ENCODE data around the gene AATK. TPM values are rescaled to one million over a fixed set of nuclear protein-coding genes. Genes with fewer than 3 reads are reported as not detected.

Gene AATK
- total RNA-seq, 1 donor from 2014 or later = 0.89 TPM

DNA sequence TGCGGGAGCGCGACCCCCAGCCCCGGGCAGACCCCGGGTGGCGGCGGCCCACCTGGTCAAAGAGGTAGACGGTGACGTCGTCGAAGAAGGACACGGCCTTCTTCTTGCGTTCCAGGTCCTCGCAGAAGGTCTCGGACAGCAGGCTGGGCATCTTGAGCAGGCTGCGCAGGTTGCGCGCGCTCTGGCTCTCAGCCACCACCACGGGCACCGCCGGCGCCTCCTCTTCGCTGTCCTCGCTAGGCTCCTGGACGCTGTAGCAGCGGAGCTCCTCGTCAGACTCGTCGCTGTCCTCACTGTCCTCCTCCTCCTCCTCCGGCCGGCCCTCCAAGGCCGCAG, 45.9 kb downstream of the AATK start:
- H3K27ac Mint-ChIP-seq = no peak overlapping the region
- no peaks in the 10 kb centered on the region for H3K27me3 Mint-ChIP-seq (ENCODE audit: low read depth)
- H3K36me3 Mint-ChIP-seq (ENCODE audit: low read depth) = no peaks in the 10 kb centered on the region
- peaks cover 4% of the 10 kb centered on the region for H3K4me1 Mint-ChIP-seq (ENCODE audit: low read depth)
- no peak for DNase-seq (ENCODE audit: low spot score)
- H3K4me3 Mint-ChIP-seq (ENCODE audit: low read depth) = no peak overlapping the region
- no peaks in the 10 kb centered on the region for H3K9me3 Mint-ChIP-seq
- intact Hi-C loops (cut with micrococcal nuclease) = no loop called here

- peak; percentile 86 for DNase-seq (ENCODE audit: low spot score)
- intact Hi-C loops (cut with micrococcal nuclease) = no loop called here
- H3K4me1 Mint-ChIP-seq (ENCODE audit: low read depth) = peaks cover 4% of the 10 kb centered on the region
- no peaks in the 10 kb centered on the region for H3K36me3 Mint-ChIP-seq (ENCODE audit: low read depth)
- H3K4me3 Mint-ChIP-seq (ENCODE audit: low read depth) = peak overlapping the region; percentile 69
- H3K9me3 Mint-ChIP-seq = no peaks in the 10 kb centered on the region
- H3K27me3 Mint-ChIP-seq (ENCODE audit: low read depth) = no peaks in the 10 kb centered on the region
- H3K27ac Mint-ChIP-seq = peak overlapping the region; percentile 53
Observed at GRCh38 chr17:81119223-81120148, 46.5 kb downstream of the AATK start.

DNA sequence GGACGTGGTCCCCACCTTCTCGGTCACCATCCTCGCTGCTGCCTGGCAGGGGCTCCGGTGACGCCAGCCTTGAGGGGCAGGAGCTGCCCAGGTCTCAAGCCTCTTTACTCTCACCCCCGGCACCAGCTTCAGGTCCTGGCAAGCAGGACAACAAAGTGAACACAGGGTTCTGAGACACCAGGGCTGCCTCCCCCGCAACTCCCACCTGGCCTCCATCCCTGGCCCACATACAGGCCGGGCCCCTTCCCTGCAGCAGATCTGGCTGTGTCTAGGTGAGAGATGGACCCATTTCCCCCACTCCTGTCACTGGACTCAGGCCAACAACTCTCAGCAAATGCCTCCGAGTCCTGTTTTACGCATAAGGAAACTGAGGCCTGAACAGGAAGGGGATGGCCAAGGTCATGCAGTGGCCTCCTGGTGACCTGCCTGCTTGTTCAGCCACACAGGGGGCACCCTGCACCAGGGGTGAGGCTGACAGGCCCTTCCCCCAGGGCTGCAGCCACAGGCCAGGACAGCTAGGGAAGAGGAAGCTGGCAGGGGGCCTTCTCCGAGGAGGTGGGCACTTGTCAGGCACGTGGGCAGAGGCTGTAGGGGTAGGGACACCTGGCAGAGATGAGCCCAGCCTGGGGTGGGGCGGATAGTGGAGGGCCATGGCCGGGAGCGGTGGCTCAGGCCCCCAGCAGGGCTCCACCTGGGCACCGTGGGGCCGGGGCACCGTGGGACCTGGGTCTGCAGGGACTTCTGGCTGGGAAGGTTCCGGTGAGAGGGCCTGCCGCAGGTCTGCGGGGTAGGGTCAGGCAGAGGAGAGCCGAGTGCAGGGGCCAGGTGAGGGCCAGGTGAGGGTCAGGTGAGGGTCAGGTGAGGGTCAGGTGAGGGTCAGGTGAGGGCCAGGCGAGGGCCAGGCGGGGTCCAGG, 47.5 kb downstream of the AATK start:
- peak overlapping the region; percentile 52 for H3K27ac Mint-ChIP-seq
- H3K4me1 Mint-ChIP-seq (ENCODE audit: low read depth) = peaks cover 4% of the 10 kb centered on the region
- H3K9me3 Mint-ChIP-seq = no peaks in the 10 kb centered on the region
- intact Hi-C loops (cut with micrococcal nuclease) = no loop called here
- no peak for DNase-seq (ENCODE audit: low spot score)
- H3K27me3 Mint-ChIP-seq (ENCODE audit: low read depth) = no peaks in the 10 kb centered on the region
- H3K36me3 Mint-ChIP-seq (ENCODE audit: low read depth) = no peaks in the 10 kb centered on the region
- peak overlapping the region; percentile 55 for H3K4me3 Mint-ChIP-seq (ENCODE audit: low read depth)

GRCh38 chr17:81117672-81118198, 48.3 kb downstream of the AATK start:
- no peaks in the 10 kb centered on the region for H3K27me3 Mint-ChIP-seq (ENCODE audit: low read depth)
- peaks cover 4% of the 10 kb centered on the region for H3K4me1 Mint-ChIP-seq (ENCODE audit: low read depth)
- H3K27ac Mint-ChIP-seq = no peak overlapping the region
- no peak overlapping the region for H3K4me3 Mint-ChIP-seq (ENCODE audit: low read depth)
- DNase-seq (ENCODE audit: low spot score) = no peak
- H3K36me3 Mint-ChIP-seq (ENCODE audit: low read depth) = no peaks in the 10 kb centered on the region
- intact Hi-C loops (cut with micrococcal nuclease) = no loop called here
- H3K9me3 Mint-ChIP-seq = no peaks in the 10 kb centered on the region

DNA sequence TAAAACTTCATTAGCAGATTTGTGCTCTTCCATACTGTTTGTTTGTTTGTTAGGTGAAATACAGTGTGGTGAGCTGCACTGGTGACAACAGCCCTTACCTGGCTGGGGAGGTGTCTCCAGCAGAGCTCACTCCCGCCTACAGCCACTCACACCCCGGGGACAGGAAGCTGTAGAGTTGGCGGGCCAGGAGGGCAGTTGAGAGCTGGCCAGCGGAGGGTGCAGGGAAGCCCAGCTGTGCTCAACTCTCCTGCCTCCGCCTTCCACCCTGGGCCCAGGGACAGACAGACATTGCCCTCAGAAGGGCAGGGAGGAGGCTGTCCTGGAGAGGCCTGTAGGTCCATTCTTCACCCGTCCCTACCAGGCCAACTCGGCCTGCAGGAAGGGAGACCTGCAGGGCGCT, 49.3 kb downstream of the AATK start:
- Mint-ChIP-seq H3K4me3 (ENCODE audit: low read depth) (no peak overlapping the region), H3K36me3 (ENCODE audit: low read depth) (no peaks in the 10 kb centered on the region), H3K4me1 (ENCODE audit: low read depth) (peaks cover 4% of the 10 kb centered on the region), H3K27me3 (ENCODE audit: low read depth) (no peaks in the 10 kb centered on the region), H3K9me3 (no peaks in the 10 kb centered on the region), H3K27ac (no peak overlapping the region)
- no peak for DNase-seq (ENCODE audit: low spot score)
- intact Hi-C loops (cut with micrococcal nuclease) = no loop called here

GRCh38 chr17:81115749-81116464, 50.1 kb downstream of the AATK start:
- H3K36me3 Mint-ChIP-seq (ENCODE audit: low read depth) = no peaks in the 10 kb centered on the region

GRCh38 chr17:81115219-81115618, 50.8 kb downstream of the AATK start:
- Mint-ChIP-seq H3K9me3 (no peaks in the 10 kb centered on the region), H3K4me3 (ENCODE audit: low read depth) (no peak overlapping the region), H3K4me1 (ENCODE audit: low read depth) (peaks cover 4% of the 10 kb centered on the region), H3K27me3 (ENCODE audit: low read depth) (no peaks in the 10 kb centered on the region), H3K27ac (no peak overlapping the region), H3K36me3 (ENCODE audit: low read depth) (no peaks in the 10 kb centered on the region)
- DNase-seq (ENCODE audit: low spot score) = no peak
- intact Hi-C loops (cut with micrococcal nuclease) = no loop called here

More at GRCh38 chr17:81115749-81116464, 50.1 kb downstream of the AATK start:
- no peaks in the 10 kb centered on the region for H3K27me3 Mint-ChIP-seq (ENCODE audit: low read depth)
- no peak overlapping the region for H3K4me3 Mint-ChIP-seq (ENCODE audit: low read depth)
- H3K27ac Mint-ChIP-seq = no peak overlapping the region
- H3K4me1 Mint-ChIP-seq (ENCODE audit: low read depth) = peaks cover 4% of the 10 kb centered on the region
- intact Hi-C loops (cut with micrococcal nuclease) = no loop called here
- no peaks in the 10 kb centered on the region for H3K9me3 Mint-ChIP-seq
- no peak for DNase-seq (ENCODE audit: low spot score)

- intact Hi-C loops (cut with micrococcal nuclease) = no loop called here
- DNase-seq (ENCODE audit: low spot score) = no peak
- Mint-ChIP-seq H3K36me3 (ENCODE audit: low read depth) (no peaks in the 10 kb centered on the region), H3K27me3 (ENCODE audit: low read depth) (no peaks in the 10 kb centered on the region), H3K4me1 (ENCODE audit: low read depth) (peaks cover 7% of the 10 kb centered on the region), H3K27ac (no peak overlapping the region), H3K9me3 (no peaks in the 10 kb centered on the region), H3K4me3 (ENCODE audit: low read depth) (no peak overlapping the region)
Observed at GRCh38 chr17:81114351-81115093, 51.5 kb downstream of the AATK start.

DNA sequence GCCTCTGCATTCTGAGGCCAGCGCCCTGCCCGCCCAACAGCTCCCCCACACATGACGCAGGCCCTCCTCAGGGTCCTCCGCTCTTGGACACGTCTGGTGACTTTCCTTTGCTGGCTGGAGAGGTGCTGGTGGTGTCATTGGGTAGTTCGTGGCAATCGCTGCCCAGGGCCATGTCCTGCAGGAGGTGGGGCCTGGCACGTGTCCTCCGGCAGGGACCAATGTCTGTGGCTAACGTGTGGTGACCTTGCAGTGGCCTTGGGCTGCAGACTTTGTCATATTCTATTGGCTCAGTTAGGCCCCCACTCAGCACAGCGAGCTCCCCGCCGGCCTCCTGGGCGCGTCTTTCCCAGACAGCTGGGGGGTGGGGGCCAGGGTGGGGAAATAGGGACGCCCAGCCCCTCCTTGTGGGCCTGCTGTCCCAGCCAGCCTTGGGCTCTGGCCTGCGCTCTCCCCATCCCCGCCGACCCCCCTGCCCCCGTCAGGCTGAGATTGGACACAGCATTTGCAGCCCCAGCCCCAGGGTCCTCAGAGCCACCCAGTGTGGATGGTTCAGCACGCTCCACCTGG, 52.8 kb downstream of the AATK start:
- intact Hi-C loops (cut with micrococcal nuclease) = no loop called here
- Mint-ChIP-seq H3K4me1 (ENCODE audit: low read depth) (peaks cover 3% of the 10 kb centered on the region), H3K4me3 (ENCODE audit: low read depth) (no peak overlapping the region), H3K9me3 (no peaks in the 10 kb centered on the region), H3K36me3 (ENCODE audit: low read depth) (no peaks in the 10 kb centered on the region), H3K27me3 (ENCODE audit: low read depth) (no peaks in the 10 kb centered on the region), H3K27ac (no peak overlapping the region)
- DNase-seq (ENCODE audit: low spot score) = no peak

DNA sequence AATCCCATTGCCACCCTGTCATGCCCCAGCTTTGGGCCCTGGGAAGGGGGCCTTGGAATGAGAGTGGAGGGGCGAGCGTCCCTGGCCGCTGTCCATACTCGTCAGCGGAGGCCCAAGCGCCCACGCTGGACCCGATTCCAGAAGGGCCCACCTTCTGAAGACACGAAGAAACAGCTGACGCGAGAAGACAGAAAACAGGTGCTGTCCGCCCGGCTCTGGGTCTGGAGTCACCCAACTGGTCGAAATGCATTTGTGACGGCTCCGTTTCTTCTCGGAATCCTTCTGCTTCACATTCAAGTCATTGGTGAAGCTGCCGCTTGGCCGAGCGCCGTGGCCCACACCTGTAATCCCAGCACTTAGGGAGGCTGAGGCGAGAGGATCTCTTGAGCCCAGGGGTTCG, 53.6 kb downstream of the AATK start:
- no peaks in the 10 kb centered on the region for H3K9me3 Mint-ChIP-seq
- H3K27me3 Mint-ChIP-seq (ENCODE audit: low read depth) = no peaks in the 10 kb centered on the region
- no peaks in the 10 kb centered on the region for H3K36me3 Mint-ChIP-seq (ENCODE audit: low read depth)
- H3K4me1 Mint-ChIP-seq (ENCODE audit: low read depth) = peaks cover 3% of the 10 kb centered on the region
- intact Hi-C loops (cut with micrococcal nuclease) = no loop called here
- DNase-seq (ENCODE audit: low spot score) = no peak
- H3K27ac Mint-ChIP-seq = no peak overlapping the region
- no peak overlapping the region for H3K4me3 Mint-ChIP-seq (ENCODE audit: low read depth)

- intact Hi-C loops (cut with micrococcal nuclease) = no loop called here
- no peaks in the 10 kb centered on the region for H3K36me3 Mint-ChIP-seq (ENCODE audit: low read depth)
- H3K27ac Mint-ChIP-seq = no peak overlapping the region
- peaks cover 3% of the 10 kb centered on the region for H3K4me1 Mint-ChIP-seq (ENCODE audit: low read depth)
- DNase-seq (ENCODE audit: low spot score) = no peak
- no peak overlapping the region for H3K4me3 Mint-ChIP-seq (ENCODE audit: low read depth)
- no peaks in the 10 kb centered on the region for H3K27me3 Mint-ChIP-seq (ENCODE audit: low read depth)
- H3K9me3 Mint-ChIP-seq = no peaks in the 10 kb centered on the region
Observed at GRCh38 chr17:81111066-81111465, 55.0 kb downstream of the AATK start.

Measured in activated T-helper 2 cell treated with anti-CD3 and anti-CD28 coated beads, Interferon-gamma antibody, Interleukin-2, Interleukin-4, amounts not matched to agents 10 μg/mL and 5 μg/mL and 100 μg/mL, durations not matched to agents 14 hours and 24 hours and 36 hours (primary cell).